RWPE1 (cell line): ENCODE measurements around the gene CDH13.

Experiments used
- CTCF ChIA-PET: fragments of 350-600 bp; sonication (Branson Sonifier 250); formaldehyde crosslinking; extraction: SDS; loops from one replicate; lab custom pipeline; 2021; lab: Yijun Ruan, JAX
- POLR2A ChIA-PET: fragments of 400-600 bp; formaldehyde crosslinking; extraction: SDS; loops from one replicate; lab custom pipeline; 2020; ENCODE audit warnings: antibody characterized with exemption; ENCODE audit not compliant: low non-redundant PET; lab: Yijun Ruan, JAX
- DNase-seq: peaks from one replicate; pipeline ENCODE4 v3.0.0; 2012; ENCODE audit warnings: low spot score
- H3K27ac ChIP-seq: fragments of 450-650 bp; 2 replicates; pipeline ENCODE4 v1.5.1; 2017
- TF ChIP-seq, protein P1 (sequence below): fragments of 450-650 bp; conservative IDR thresholded peaks from 2 replicates; pipeline ENCODE4 v1.5.1; 2017; ENCODE audit warnings: low read depth, mild to moderate bottlenecking

The CDH13 gene

DNA sequence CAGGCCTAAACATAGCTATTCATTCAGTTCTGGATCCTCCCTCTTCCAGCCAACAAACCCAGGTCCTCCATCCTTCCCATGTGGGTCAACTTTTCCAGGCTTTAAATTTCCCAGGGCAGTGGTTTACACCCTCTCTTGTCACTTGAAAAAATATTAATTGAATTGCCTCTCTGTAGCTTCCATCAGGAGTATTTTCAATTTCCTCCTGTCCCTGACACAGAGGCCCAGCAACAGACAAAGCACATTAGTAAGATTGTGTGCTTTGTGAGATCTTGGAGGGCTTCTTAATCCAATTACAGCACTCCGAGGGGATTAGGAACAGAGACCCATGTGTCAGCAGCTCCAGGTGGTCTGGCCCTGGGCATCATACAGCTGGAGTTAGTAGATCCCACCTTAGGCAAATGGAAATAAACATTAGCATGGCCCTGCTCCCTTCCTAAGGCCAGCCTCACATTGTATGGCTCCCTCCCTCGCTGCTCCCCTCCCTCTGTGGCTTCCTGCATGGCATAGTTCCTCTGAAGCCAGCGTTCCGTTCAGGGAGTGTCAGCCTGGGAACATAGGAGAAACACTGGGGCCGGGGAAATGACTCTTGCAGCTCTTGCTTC lies 1048.3 kb downstream of the CDH13 start:
- ChIA-PET POLR2A (no interaction called here), CTCF (interaction anchor here (0.7 kb wide), 1 partner anchor 172 kb away, joined by 3 read pairs; no protein-coding TSS in a partner anchor)
- H3K27ac ChIP-seq, result no peak overlapping the region
- no peak for DNase-seq
- TF ChIP-seq, protein P1, sequence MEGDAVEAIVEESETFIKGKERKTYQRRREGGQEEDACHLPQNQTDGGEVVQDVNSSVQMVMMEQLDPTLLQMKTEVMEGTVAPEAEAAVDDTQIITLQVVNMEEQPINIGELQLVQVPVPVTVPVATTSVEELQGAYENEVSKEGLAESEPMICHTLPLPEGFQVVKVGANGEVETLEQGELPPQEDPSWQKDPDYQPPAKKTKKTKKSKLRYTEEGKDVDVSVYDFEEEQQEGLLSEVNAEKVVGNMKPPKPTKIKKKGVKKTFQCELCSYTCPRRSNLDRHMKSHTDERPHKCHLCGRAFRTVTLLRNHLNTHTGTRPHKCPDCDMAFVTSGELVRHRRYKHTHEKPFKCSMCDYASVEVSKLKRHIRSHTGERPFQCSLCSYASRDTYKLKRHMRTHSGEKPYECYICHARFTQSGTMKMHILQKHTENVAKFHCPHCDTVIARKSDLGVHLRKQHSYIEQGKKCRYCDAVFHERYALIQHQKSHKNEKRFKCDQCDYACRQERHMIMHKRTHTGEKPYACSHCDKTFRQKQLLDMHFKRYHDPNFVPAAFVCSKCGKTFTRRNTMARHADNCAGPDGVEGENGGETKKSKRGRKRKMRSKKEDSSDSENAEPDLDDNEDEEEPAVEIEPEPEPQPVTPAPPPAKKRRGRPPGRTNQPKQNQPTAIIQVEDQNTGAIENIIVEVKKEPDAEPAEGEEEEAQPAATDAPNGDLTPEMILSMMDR, result no peak

- TF ChIP-seq, protein P1, result no peak
- CTCF ChIA-PET, result no interaction called here
- H3K27ac ChIP-seq, result no peak overlapping the region
- POLR2A ChIA-PET, result no interaction called here
- DNase-seq, result no peak
Observed at GRCh38 chr16:83676086-83676485, 1049.3 kb downstream of the CDH13 start.

DNA sequence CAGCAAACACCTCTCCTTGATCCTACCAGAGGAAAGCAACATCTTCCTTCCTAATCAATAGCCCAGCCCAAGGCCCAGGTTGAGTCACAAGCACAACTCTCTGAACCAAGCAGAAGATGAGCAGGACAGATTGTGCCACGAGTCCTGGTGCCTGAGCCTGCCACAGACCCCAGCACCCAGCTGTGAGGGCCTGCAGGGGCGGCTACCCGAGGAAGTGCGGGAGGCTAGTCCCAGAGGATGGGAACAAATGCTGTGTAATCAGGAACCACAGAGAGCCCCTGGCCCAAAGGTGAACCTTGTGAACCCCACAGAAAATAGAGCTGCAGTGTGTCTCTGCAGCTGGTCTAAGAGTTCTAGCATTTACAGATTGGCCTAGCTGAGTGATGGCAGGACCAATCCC lies 1054.2 kb downstream of the CDH13 start:
- POLR2A ChIA-PET, result no interaction called here
- CTCF ChIA-PET, result no interaction called here
- TF ChIP-seq, protein P1, result no peak
- no peak overlapping the region for H3K27ac ChIP-seq
- no peak for DNase-seq

- POLR2A ChIA-PET, result no interaction called here
Observed at GRCh38 chr16:83681381-83681956, 1054.7 kb downstream of the CDH13 start.

GRCh38 chr16:83682116-83682867 lies 1055.5 kb downstream of the CDH13 start:
- no peak overlapping the region for H3K27ac ChIP-seq
- no peak for DNase-seq
- ChIA-PET POLR2A (no interaction called here), CTCF (no interaction called here)
- TF ChIP-seq, protein P1, result no peak

More at GRCh38 chr16:83681381-83681956, 1054.7 kb downstream of the CDH13 start:
- DNase-seq, result no peak
- no peak overlapping the region for H3K27ac ChIP-seq
- CTCF ChIA-PET, result no interaction called here
- TF ChIP-seq, protein P1, result no peak

DNA sequence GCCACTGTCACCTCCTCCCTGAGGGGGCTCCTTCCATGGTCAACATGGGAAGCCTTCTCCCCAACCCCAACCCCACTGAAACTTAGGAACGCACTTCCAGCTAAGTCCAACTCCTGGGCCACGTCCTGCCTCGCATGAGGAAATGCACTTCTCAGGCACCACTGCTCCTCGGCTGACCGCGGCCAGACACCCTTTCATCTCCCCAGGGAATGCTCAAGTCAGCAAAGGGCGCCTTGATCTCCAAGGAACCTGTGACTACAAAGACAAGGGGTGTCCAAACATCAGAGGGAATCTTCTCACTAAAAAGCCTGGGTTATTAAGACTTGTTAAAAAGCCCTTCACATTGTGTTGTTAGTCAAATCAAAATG lies 1056.1 kb downstream of the CDH13 start:
- no peak for DNase-seq
- CTCF ChIA-PET, result no interaction called here
- POLR2A ChIA-PET, result no interaction called here
- H3K27ac ChIP-seq, result no peak overlapping the region
- TF ChIP-seq, protein P1, result no peak
